IMR-90 (cell line): ENCODE measurements around the gene URB1. TPM values are rescaled to one million over a fixed set of nuclear protein-coding genes. Genes with fewer than 3 reads are reported as not detected.

ENCODE experiments used
- ATAC-seq: fragments of 200-7000 bp; cut with Tn5 transposase; 2 replicates; pipeline ENCODE4 v1.9.1; 2020; ENCODE audit warnings: low read depth, mild to moderate bottlenecking, moderate library complexity
- BruUV-seq: library from RNA; stranded (reverse); fragments of 400-500 nt; replicated peaks from 2 replicates; lab custom pipeline; 2021; lab: Mats Ljungman, UMichigan
- CTCF ChIA-PET: fragments of 300-600 bp; formaldehyde crosslinking; extraction: SDS; loops from one replicate; lab custom pipeline; 2021; ENCODE audit warnings: antibody characterized with exemption; lab: Yijun Ruan, JAX
- POLR2A ChIA-PET: fragments of 300-600 bp; sonication (Branson Sonifier 250); formaldehyde crosslinking; loops from one replicate; lab custom pipeline; 2022; ENCODE audit warnings: antibody characterized with exemption; ENCODE audit not compliant: unreplicated experiment; lab: Charles Lee
- DNase-seq: peaks from one replicate; pipeline ENCODE4 v3.0.0; 2013
- H2AFZ ChIP-seq: replicated peaks from 2 replicates; pipeline ENCODE3; 2013; ENCODE audit warnings: low read length, mild to moderate bottlenecking; ENCODE audit not compliant: poor library complexity
- H2AK5ac ChIP-seq: 2 replicates; pipeline ENCODE4 v1.6.1; 2013; ENCODE audit warnings: low read depth, low read length, inconsistent platforms
- H2AK9ac ChIP-seq: replicated peaks from 2 replicates; pipeline ENCODE3; 2013; ENCODE audit warnings: mild to moderate bottlenecking, low read depth, low read length, moderate library complexity; ENCODE audit not compliant: poor library complexity
- H2BK120ac ChIP-seq: 2 replicates; pipeline ENCODE4 v1.6.1; 2013; ENCODE audit warnings: low read depth, low read length, inconsistent platforms
- H2BK15ac ChIP-seq: 3 replicates; pipeline ENCODE4 v1.6.1; 2013; ENCODE audit warnings: low read depth, low read length, inconsistent platforms
- H2BK20ac ChIP-seq: 2 replicates; pipeline ENCODE4 v1.6.1; 2013; ENCODE audit warnings: low read depth, mild to moderate bottlenecking, inconsistent platforms, low read length, moderate library complexity
- H2BK5ac ChIP-seq: 2 replicates; pipeline ENCODE4 v1.6.1; 2013; ENCODE audit warnings: mild to moderate bottlenecking, low read depth, low read length, inconsistent platforms; ENCODE audit not compliant: poor library complexity, severe bottlenecking
- H3K14ac ChIP-seq: replicated peaks from 2 replicates; pipeline ENCODE4 v1.6.1; 2013; ENCODE audit warnings: low read depth, low read length, inconsistent platforms
- H3K18ac ChIP-seq: 2 replicates; pipeline ENCODE4 v1.6.1; 2013; ENCODE audit warnings: low read depth, low read length, control low read depth
- H3K23ac ChIP-seq: 2 replicates; pipeline ENCODE4 v1.6.1; 2013; ENCODE audit warnings: low read depth, low read length, inconsistent platforms
- H3K27ac ChIP-seq: 2 replicates; pipeline ENCODE4 v1.5.1; 2013; ENCODE audit warnings: mild to moderate bottlenecking, control low read depth, low read length; ENCODE audit not compliant: insufficient read depth
- H3K27me3 ChIP-seq: 2 replicates; pipeline ENCODE4 v1.6.1; 2013; ENCODE audit warnings: low read length; ENCODE audit not compliant: control insufficient read depth, insufficient read depth
- H3K36me3 ChIP-seq: 2 replicates; pipeline ENCODE4 v1.6.1; 2013; ENCODE audit warnings: low read length, mixed read lengths; ENCODE audit not compliant: control insufficient read depth, insufficient read depth
- H3K4ac ChIP-seq: 2 replicates; pipeline ENCODE4 v1.6.1; 2013; ENCODE audit warnings: low read depth, low read length, inconsistent platforms
- H3K4me1 ChIP-seq: 2 replicates; pipeline ENCODE4 v1.6.1; 2013; ENCODE audit warnings: low read length, mixed read lengths; ENCODE audit not compliant: control insufficient read depth, insufficient read depth
- H3K4me2 ChIP-seq: 2 replicates; pipeline ENCODE4 v1.6.1; 2013; ENCODE audit warnings: low read depth, mild to moderate bottlenecking, control low read depth, low read length, moderate library complexity
- H3K4me3 ChIP-seq: 2 replicates; pipeline ENCODE4 v1.5.1; 2013; ENCODE audit warnings: low read depth, mild to moderate bottlenecking, control low read depth, low read length, moderate library complexity; ENCODE audit not compliant: insufficient read depth
- H3K56ac ChIP-seq: 2 replicates; pipeline ENCODE4 v1.6.1; 2013; ENCODE audit warnings: low read length, inconsistent platforms; ENCODE audit not compliant: insufficient read depth; ENCODE audit errors: extremely low read depth
- H3K79me1 ChIP-seq, 2 experiments: 2 replicates each; pipeline ENCODE4 v1.6.1; 2013; ENCODE audit warnings: low read length in 2 of 2, inconsistent platforms in 1 of 2, low read depth in 1 of 2
- H3K9ac ChIP-seq: 2 replicates; pipeline ENCODE4 v1.6.1; 2013; ENCODE audit warnings: low read depth, low read length, control low read depth
- H3K9me1 ChIP-seq: 2 replicates; pipeline ENCODE4 v1.6.1; 2013; ENCODE audit warnings: low read length, inconsistent platforms; ENCODE audit not compliant: insufficient read depth
- H3K9me3 ChIP-seq: 2 replicates; pipeline ENCODE4 v1.6.1; 2013; ENCODE audit warnings: low read length; ENCODE audit not compliant: control insufficient read depth, insufficient read depth
- H4K20me1 ChIP-seq: 2 replicates; pipeline ENCODE4 v1.6.1; 2013; ENCODE audit warnings: low read length, inconsistent platforms; ENCODE audit not compliant: insufficient read depth
- H4K5ac ChIP-seq: 2 replicates; pipeline ENCODE4 v1.6.1; 2013; ENCODE audit warnings: mild to moderate bottlenecking, low read depth, low read length, control low read depth
- H4K8ac ChIP-seq, 2 experiments: 2 replicates each; pipeline ENCODE4 v1.6.1; 2013; ENCODE audit warnings: low read depth in 2 of 2, low read length in 2 of 2, control low read depth in 1 of 2, inconsistent platforms in 1 of 2
- H4K91ac ChIP-seq: 2 replicates; pipeline ENCODE4 v1.6.1; 2013; ENCODE audit warnings: low read depth, low read length, inconsistent platforms; ENCODE audit not compliant: insufficient read depth
- BHLHE40 ChIP-seq: fragments of 150-350 bp; IDR thresholded peaks from 2 replicates; pipeline ENCODE4 v1.6.1; 2016; ENCODE audit warnings: mild to moderate bottlenecking, low read depth, low read length
- CEBPB ChIP-seq: IDR thresholded peaks from 2 replicates; pipeline ENCODE4 v1.6.1; 2012; ENCODE audit warnings: low read depth, low read length, improper control_type of control experiment
- CHD1 ChIP-seq: IDR thresholded peaks from 2 replicates; pipeline ENCODE4 v1.6.1; 2012; ENCODE audit warnings: low read depth, low read length, improper control_type of control experiment
- FOS ChIP-seq: fragments of 150-350 bp; IDR thresholded peaks from 2 replicates; pipeline ENCODE4 v1.6.1; 2016; ENCODE audit warnings: low read depth, low read length
- MAFK ChIP-seq: IDR thresholded peaks from 2 replicates; pipeline ENCODE4 v1.6.1; 2012; ENCODE audit warnings: low read depth, low read length, improper control_type of control experiment
- MAZ ChIP-seq: IDR thresholded peaks from 2 replicates; pipeline ENCODE4 v1.6.1; 2012; ENCODE audit warnings: low read depth, mild to moderate bottlenecking, low read length, improper control_type of control experiment, moderate library complexity, borderline replicate concordance
- MXI1 ChIP-seq: IDR thresholded peaks from 2 replicates; pipeline ENCODE4 v1.6.1; 2012; ENCODE audit warnings: low read depth, mild to moderate bottlenecking, low read length, moderate library complexity, borderline replicate concordance
- NFE2L2 ChIP-seq: fragments of 150-350 bp; IDR thresholded peaks from 2 replicates; pipeline ENCODE4 v1.6.1; 2016; ENCODE audit warnings: low read depth, mild to moderate bottlenecking, low read length
- POLR2A ChIP-seq: IDR thresholded peaks from 2 replicates; pipeline ENCODE4 v1.6.1; 2012; ENCODE audit warnings: mild to moderate bottlenecking, low read depth, low read length
- RAD21 ChIP-seq: IDR thresholded peaks from 2 replicates; pipeline ENCODE4 v1.6.1; 2012; ENCODE audit warnings: low read length, improper control_type of control experiment
- RCOR1 ChIP-seq: IDR thresholded peaks from 2 replicates; pipeline ENCODE4 v1.6.1; 2012; ENCODE audit warnings: mild to moderate bottlenecking, low read length, improper control_type of control experiment; ENCODE audit not compliant: insufficient replicate concordance
- RFX5 ChIP-seq: IDR thresholded peaks from 2 replicates; pipeline ENCODE4 v1.8.0; 2012; ENCODE audit warnings: low read depth, mild to moderate bottlenecking, low read length, moderate library complexity
- SMC3 ChIP-seq: fragments of 150-350 bp; IDR thresholded peaks from 2 replicates; pipeline ENCODE4 v1.6.1; 2016; ENCODE audit warnings: low read depth, mild to moderate bottlenecking, antibody characterized with exemption, low read length, moderate library complexity
- WGBS, 2 experiments: methylation state at CpG; one replicate each; pipeline versions ENCODE4 v1.1.5 to v1.1.7; 2013; ENCODE audit warnings: missing lambda C conversion rate in 2 of 2; ENCODE audit not compliant: insufficient read length in 1 of 2; ENCODE audit errors: extremely low coverage in 2 of 2; 5-methylcytosine and 5-hydroxymethylcytosine counted together
- dilution Hi-C: fragments of 300-500 bp; cut with HindIII; formaldehyde crosslinking; loops from one replicate; pipeline ENCODE4 v1.14.3; 2018; ENCODE audit warnings: low sequenced_read_pairs; ENCODE audit not compliant: unreplicated experiment
- in situ Hi-C: fragments of 300-500 bp; cut with MboI; formaldehyde crosslinking; loops from 3 replicates; pipeline ENCODE4 v1.14.3; 2019; ENCODE audit warnings: low sequenced_read_pairs, inconsistent platforms, mixed read lengths
- intact Hi-C: fragments of 100-400 bp; cut with micrococcal nuclease; formaldehyde crosslinking; loops from 2 replicates; pipeline ENCODE4 v1.10.0; 2022
- polyA plus RNA-seq, 3 experiments: library from polyadenylated mRNA; depleted of rRNA; stranded (reverse); fragments of >200 nt; gene quantifications; 2 replicates each; pipeline ENCODE4 v1.2.3, GENCODE V29; 2012; ENCODE audit warnings: low replicate concordance in 1 of 3
- total RNA-seq: library from RNA; depleted of rRNA; stranded (reverse); fragments of >200 nt; gene quantifications from 2 replicates; pipeline ENCODE4 v1.2.3, GENCODE V29; 2012
- TF ChIP-seq, protein P1 (sequence below): fragments of 150-350 bp; IDR thresholded peaks from 2 replicates; pipeline ENCODE4 v1.6.1; 2016; ENCODE audit warnings: low read depth, mild to moderate bottlenecking, low read length, moderate library complexity, borderline replicate concordance
- TF ChIP-seq, protein P2 (sequence below): conservative IDR thresholded peaks from 2 replicates; pipeline ENCODE4 v1.5.1; 2012; ENCODE audit warnings: mild to moderate bottlenecking, low read depth, low read length, improper control_type of control experiment
- TF ChIP-seq, protein P3 (sequence below): fragments of 150-350 bp; IDR thresholded peaks from 2 replicates; pipeline ENCODE4 v1.6.1; 2017; ENCODE audit warnings: mild to moderate bottlenecking, antibody characterized with exemption, low read length, low read depth

The URB1 gene
- total and polyA plus RNA-seq, 2 of the 4 experiments (the other 2 are of a cell fraction) = 9.2 to 12.7 TPM

DNA sequence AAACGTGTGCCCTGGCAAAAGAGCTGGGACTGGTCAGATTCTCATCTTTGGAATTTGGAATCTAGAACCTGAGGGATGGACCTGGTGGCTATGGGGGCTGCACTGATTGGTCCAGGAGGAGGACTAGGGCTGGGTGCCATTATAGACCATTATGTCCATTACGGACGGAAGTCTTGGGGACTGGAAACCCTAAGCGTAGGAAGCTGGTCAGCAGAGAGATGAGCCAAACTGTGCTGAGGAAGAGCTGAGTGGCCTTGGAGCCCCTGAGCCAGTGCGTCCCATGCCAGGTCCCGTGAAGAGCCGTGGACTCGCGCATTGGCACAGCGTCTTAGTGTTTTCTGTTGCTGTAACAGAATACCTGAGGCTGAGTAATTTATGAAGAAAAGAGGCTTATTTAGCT lies 84.1 kb downstream of the URB1 start:
- DNase-seq (no peak), ATAC-seq (no peak)
- H2AFZ ChIP-seq = no peak overlapping the region
- WGBS, 2 experiments = 79% methylated on average over 5 of the region's 10 CpGs; no CpG with 5 or more reads in 1 of the 2 experiments
- no peak overlapping the region for H4K5ac ChIP-seq
- no peak overlapping the region for H3K4me2 ChIP-seq
- no peak overlapping the region for H2BK120ac ChIP-seq
- no TSS peak for BruUV-seq
- H3K9me1 ChIP-seq = no peaks in the 10 kb centered on the region; the same call in none of the 2 replicates
- H2AK5ac ChIP-seq = no peak overlapping the region
- H2BK15ac ChIP-seq = no peak overlapping the region
- H2AK9ac ChIP-seq = no peak overlapping the region
- peaks cover 0 to 11% of the 10 kb centered on the region in 2 experiments; a peak in 2 of 4 replicates for H3K79me1 ChIP-seq
- no peak overlapping the region for H3K4me3 ChIP-seq
- ChIA-PET CTCF (no interaction called here), POLR2A (no interaction called here)
- no peak overlapping the region for H3K14ac ChIP-seq
- no peaks in the 10 kb centered on the region for H3K27me3 ChIP-seq
- H3K18ac ChIP-seq = no peak overlapping the region
- intact Hi-C loops (no loop called here), dilution Hi-C loops (no loop called here), in situ Hi-C loops (no loop called here)
- H3K9ac ChIP-seq = no peak overlapping the region
- no peaks in the 10 kb centered on the region; the same call in 1 of the 2 replicates for H4K20me1 ChIP-seq
- H4K91ac ChIP-seq = no peak overlapping the region
- no peak overlapping the region for H2BK20ac ChIP-seq
- H3K56ac ChIP-seq = no peak overlapping the region
- H3K23ac ChIP-seq = no peak overlapping the region
- H4K8ac ChIP-seq = no peak overlapping the region
- no peaks in the 10 kb centered on the region for H3K9me3 ChIP-seq
- H3K4me1 ChIP-seq = no peaks in the 10 kb centered on the region
- TF ChIP-seq, protein P1, sequence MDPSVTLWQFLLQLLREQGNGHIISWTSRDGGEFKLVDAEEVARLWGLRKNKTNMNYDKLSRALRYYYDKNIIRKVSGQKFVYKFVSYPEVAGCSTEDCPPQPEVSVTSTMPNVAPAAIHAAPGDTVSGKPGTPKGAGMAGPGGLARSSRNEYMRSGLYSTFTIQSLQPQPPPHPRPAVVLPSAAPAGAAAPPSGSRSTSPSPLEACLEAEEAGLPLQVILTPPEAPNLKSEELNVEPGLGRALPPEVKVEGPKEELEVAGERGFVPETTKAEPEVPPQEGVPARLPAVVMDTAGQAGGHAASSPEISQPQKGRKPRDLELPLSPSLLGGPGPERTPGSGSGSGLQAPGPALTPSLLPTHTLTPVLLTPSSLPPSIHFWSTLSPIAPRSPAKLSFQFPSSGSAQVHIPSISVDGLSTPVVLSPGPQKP = no peak
- TF ChIP-seq POLR2A = no peak
- TF ChIP-seq BHLHE40 = no peak
- TF ChIP-seq RCOR1 = no peak
- no peak for TF ChIP-seq RFX5
- no peak for TF ChIP-seq CEBPB
- no peak for TF ChIP-seq FOS
- TF ChIP-seq MAZ = no peak
- TF ChIP-seq RAD21 = no peak
- TF ChIP-seq CHD1 = no peak
- TF ChIP-seq, protein P2, sequence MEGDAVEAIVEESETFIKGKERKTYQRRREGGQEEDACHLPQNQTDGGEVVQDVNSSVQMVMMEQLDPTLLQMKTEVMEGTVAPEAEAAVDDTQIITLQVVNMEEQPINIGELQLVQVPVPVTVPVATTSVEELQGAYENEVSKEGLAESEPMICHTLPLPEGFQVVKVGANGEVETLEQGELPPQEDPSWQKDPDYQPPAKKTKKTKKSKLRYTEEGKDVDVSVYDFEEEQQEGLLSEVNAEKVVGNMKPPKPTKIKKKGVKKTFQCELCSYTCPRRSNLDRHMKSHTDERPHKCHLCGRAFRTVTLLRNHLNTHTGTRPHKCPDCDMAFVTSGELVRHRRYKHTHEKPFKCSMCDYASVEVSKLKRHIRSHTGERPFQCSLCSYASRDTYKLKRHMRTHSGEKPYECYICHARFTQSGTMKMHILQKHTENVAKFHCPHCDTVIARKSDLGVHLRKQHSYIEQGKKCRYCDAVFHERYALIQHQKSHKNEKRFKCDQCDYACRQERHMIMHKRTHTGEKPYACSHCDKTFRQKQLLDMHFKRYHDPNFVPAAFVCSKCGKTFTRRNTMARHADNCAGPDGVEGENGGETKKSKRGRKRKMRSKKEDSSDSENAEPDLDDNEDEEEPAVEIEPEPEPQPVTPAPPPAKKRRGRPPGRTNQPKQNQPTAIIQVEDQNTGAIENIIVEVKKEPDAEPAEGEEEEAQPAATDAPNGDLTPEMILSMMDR = no peak
- TF ChIP-seq, protein P3, sequence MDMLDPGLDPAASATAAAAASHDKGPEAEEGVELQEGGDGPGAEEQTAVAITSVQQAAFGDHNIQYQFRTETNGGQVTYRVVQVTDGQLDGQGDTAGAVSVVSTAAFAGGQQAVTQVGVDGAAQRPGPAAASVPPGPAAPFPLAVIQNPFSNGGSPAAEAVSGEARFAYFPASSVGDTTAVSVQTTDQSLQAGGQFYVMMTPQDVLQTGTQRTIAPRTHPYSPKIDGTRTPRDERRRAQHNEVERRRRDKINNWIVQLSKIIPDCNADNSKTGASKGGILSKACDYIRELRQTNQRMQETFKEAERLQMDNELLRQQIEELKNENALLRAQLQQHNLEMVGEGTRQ = no peak
- TF ChIP-seq NFE2L2 = no peak
- TF ChIP-seq MXI1 = no peak
- no peak for TF ChIP-seq MAFK
- no peak for TF ChIP-seq SMC3
- peaks cover 12% of the 10 kb centered on the region for H3K36me3 ChIP-seq
- no peak overlapping the region for H3K4ac ChIP-seq
- H3K27ac ChIP-seq = no peak overlapping the region
- no peak overlapping the region for H2BK5ac ChIP-seq
